ENCODE data around the gene REPIN1. TPM values are rescaled to one million over a fixed set of nuclear protein-coding genes. Genes with fewer than 3 reads are reported as not detected.

REPIN1 gene
- total and polyA plus RNA-seq, 7 experiments from 2014 or later = 46.7 to 103 (median 78.4) TPM

GRCh38 chr7:150371996-150372270 is 3.3 kb downstream of the REPIN1 start:
- ChIA-PET POLR2A (no interaction called here), CTCF (no interaction called here)
- Mint-ChIP-seq H3K27ac (no peak overlapping the region), H3K9me3 (no peaks in the 10 kb centered on the region), H3K36me3 (peaks cover 0 to 26% (median 9%) of the 10 kb centered on the region in 5 donors), H3K27me3 (no peaks in the 10 kb centered on the region), H3K4me3 (no peak overlapping the region), H3K4me1 (peaks cover 24 to 75% (median 61%) of the 10 kb centered on the region in 7 donors)
- H3K36me3 ChIP-seq (ENCODE audit: control insufficient read depth in 2 of 3, insufficient read depth in 3 of 3, low read length in 3 of 3) = peaks cover 0 to 33% (median 2%) of the 10 kb centered on the region in 3 experiments
- DNase-seq (no peak), ATAC-seq (no peak)
- H3K4me3 ChIP-seq (ENCODE audit: low read length) = no peak overlapping the region
- H3K27me3 ChIP-seq (ENCODE audit: control insufficient read depth in 2 of 2, insufficient read depth in 2 of 2, low read length in 2 of 2) = no peaks in the 10 kb centered on the region
- H3K9me3 ChIP-seq (ENCODE audit: control insufficient read depth in 2 of 3, low read length in 3 of 3) = no peaks in the 10 kb centered on the region
- H3K4me1 ChIP-seq (ENCODE audit: control insufficient read depth in 2 of 2, insufficient read depth in 2 of 2, low read length in 2 of 2) = peaks cover 11 to 30% of the 10 kb centered on the region in 2 donors
- H3K27ac ChIP-seq (ENCODE audit: low read depth, low read length) = no peak overlapping the region
- intact Hi-C loops (cut with micrococcal nuclease) = no loop called here

- Histone ChIP-seq H3K36me3 (ENCODE audit: control insufficient read depth in 2 of 3, insufficient read depth in 3 of 3, low read length in 3 of 3) (peaks cover 0 to 33% (median 2%) of the 10 kb centered on the region in 3 experiments), H3K9me3 (ENCODE audit: control insufficient read depth in 2 of 3, low read length in 3 of 3) (no peaks in the 10 kb centered on the region), H3K27me3 (ENCODE audit: control insufficient read depth in 2 of 2, insufficient read depth in 2 of 2, low read length in 2 of 2) (no peaks in the 10 kb centered on the region), H3K27ac (ENCODE audit: low read depth, low read length) (no peak overlapping the region), H3K4me3 (ENCODE audit: low read length) (no peak overlapping the region), H3K4me1 (ENCODE audit: control insufficient read depth in 2 of 2, insufficient read depth in 2 of 2, low read length in 2 of 2) (peaks cover 11 to 35% of the 10 kb centered on the region in 2 donors)
- Mint-ChIP-seq H3K4me1 (peaks cover 27 to 75% (median 61%) of the 10 kb centered on the region in 7 donors), H3K9me3 (no peaks in the 10 kb centered on the region), H3K4me3 (peak overlapping the region in 1 of 10 donors; percentile 37), H3K27me3 (no peaks in the 10 kb centered on the region), H3K27ac (peak overlapping the region in 3 of 9 donors; percentile 25 to 72 (median 62)), H3K36me3 (peaks cover 0 to 26% (median 9%) of the 10 kb centered on the region in 5 donors)
- CTCF ChIA-PET = no interaction called here
- intact Hi-C loops (cut with micrococcal nuclease) = no loop called here
- DNase-seq (no peak), ATAC-seq (no peak)
- POLR2A ChIA-PET = no interaction called here
Measured at GRCh38 chr7:150372271-150373048, 3.8 kb downstream of the REPIN1 start.

- Mint-ChIP-seq H3K36me3 (peaks cover 0 to 26% (median 9%) of the 10 kb centered on the region in 5 donors), H3K9me3 (no peaks in the 10 kb centered on the region), H3K4me1 (peaks cover 30 to 77% (median 64%) of the 10 kb centered on the region in 7 donors), H3K27ac (peak overlapping the region; percentile 29 to 80 (median 70)), H3K27me3 (no peaks in the 10 kb centered on the region), H3K4me3 (peak overlapping the region in 1 of 10 donors; percentile 37)
- Histone ChIP-seq H3K36me3 (ENCODE audit: control insufficient read depth in 2 of 3, insufficient read depth in 3 of 3, low read length in 3 of 3) (peaks cover 0 to 33% (median 2%) of the 10 kb centered on the region in 3 experiments), H3K4me1 (ENCODE audit: control insufficient read depth in 2 of 2, insufficient read depth in 2 of 2, low read length in 2 of 2) (peaks cover 11 to 39% of the 10 kb centered on the region in 2 donors), H3K27me3 (ENCODE audit: control insufficient read depth in 2 of 2, insufficient read depth in 2 of 2, low read length in 2 of 2) (no peaks in the 10 kb centered on the region), H3K4me3 (ENCODE audit: low read length) (no peak overlapping the region), H3K27ac (ENCODE audit: low read depth, low read length) (peak overlapping the region; percentile 32), H3K9me3 (ENCODE audit: control insufficient read depth in 2 of 3, low read length in 3 of 3) (no peaks in the 10 kb centered on the region)
- intact Hi-C loops (cut with micrococcal nuclease) = no loop called here
- ATAC-seq (no peak), DNase-seq (no peak)
- ChIA-PET CTCF (interaction anchor here (1.7 kb wide), 1 partner anchor 17 kb away, joined by 5 read pairs; no protein-coding TSS in a partner anchor), POLR2A (interaction anchor here (0.6 to 2.2 kb wide), 2 partner anchors 7 to 856 kb away, joined by 3 to 8 read pairs; no protein-coding TSS in a partner anchor)
Measured at GRCh38 chr7:150373049-150373801, 4.6 kb downstream of the REPIN1 start.

GRCh38 chr7:150374026-150374425 is 5.4 kb downstream of the REPIN1 start:
- Histone ChIP-seq H3K9me3 (ENCODE audit: control insufficient read depth in 2 of 3, low read length in 3 of 3) (no peaks in the 10 kb centered on the region), H3K4me3 (ENCODE audit: low read length) (no peak overlapping the region), H3K27ac (ENCODE audit: low read depth, low read length) (peak overlapping the region; percentile 32), H3K4me1 (ENCODE audit: control insufficient read depth in 2 of 2, insufficient read depth in 2 of 2, low read length in 2 of 2) (peaks cover 11 to 40% of the 10 kb centered on the region in 2 donors), H3K27me3 (ENCODE audit: control insufficient read depth in 2 of 2, insufficient read depth in 2 of 2, low read length in 2 of 2) (no peaks in the 10 kb centered on the region), H3K36me3 (ENCODE audit: control insufficient read depth in 2 of 3, insufficient read depth in 3 of 3, low read length in 3 of 3) (peaks cover 0 to 32% (median 2%) of the 10 kb centered on the region in 3 experiments)
- H3K9me3 Mint-ChIP-seq = no peaks in the 10 kb centered on the region
- no peaks in the 10 kb centered on the region for H3K27me3 Mint-ChIP-seq
- CTCF ChIA-PET = interaction anchor here (1.7 kb wide), 1 partner anchor 18 kb away, joined by 5 read pairs; no protein-coding TSS in a partner anchor
- ATAC-seq = no peak
- DNase-seq = no peak
- POLR2A ChIA-PET = interaction anchor here (0.6 to 2.2 kb wide), 4 partner anchors 8 to 855 kb away, joined by 3 to 8 read pairs (median 6); no protein-coding TSS in a partner anchor
- peaks cover 0 to 26% (median 8%) of the 10 kb centered on the region in 5 donors for H3K36me3 Mint-ChIP-seq
- peaks cover 30 to 78% (median 65%) of the 10 kb centered on the region in 7 donors for H3K4me1 Mint-ChIP-seq
- peak overlapping the region in 1 of 10 donors; percentile 12 for H3K4me3 Mint-ChIP-seq
- intact Hi-C loops (cut with micrococcal nuclease) = no loop called here
- H3K27ac Mint-ChIP-seq = peak overlapping the region in 8 of 9 donors; percentile 57 to 89 (median 74)

- POLR2A ChIA-PET = interaction anchor here (1.0 to 2.4 kb wide), 5 partner anchors 7 to 32 kb away, joined by 4 to 10 read pairs (median 7); a partner anchor contains a TSS
- no peaks in the 10 kb centered on the region for H3K27me3 ChIP-seq (ENCODE audit: control insufficient read depth in 2 of 2, insufficient read depth in 2 of 2, low read length in 2 of 2)
- intact Hi-C loops (cut with micrococcal nuclease) = no loop called here
- DNase-seq = no peak
- no peak overlapping the region for H3K4me3 ChIP-seq (ENCODE audit: low read length)
- H3K9me3 ChIP-seq (ENCODE audit: control insufficient read depth in 2 of 3, low read length in 3 of 3) = no peaks in the 10 kb centered on the region
- Mint-ChIP-seq H3K9me3 (no peaks in the 10 kb centered on the region), H3K4me3 (no peak overlapping the region), H3K36me3 (peaks cover 0 to 26% (median 7%) of the 10 kb centered on the region in 5 donors), H3K4me1 (peaks cover 29 to 74% (median 63%) of the 10 kb centered on the region in 7 donors), H3K27me3 (no peaks in the 10 kb centered on the region), H3K27ac (peak overlapping the region; percentile 35 to 89 (median 72))
- CTCF ChIA-PET = interaction anchor here (0.6 to 1.7 kb wide), 2 partner anchors 19 to 1084 kb away, joined by 5 to 6 read pairs; no protein-coding TSS in a partner anchor
- H3K27ac ChIP-seq (ENCODE audit: low read depth, low read length) = peak overlapping the region; percentile 34
- H3K36me3 ChIP-seq (ENCODE audit: control insufficient read depth in 2 of 3, insufficient read depth in 3 of 3, low read length in 3 of 3) = peaks cover 0 to 29% (median 2%) of the 10 kb centered on the region in 3 experiments
- ATAC-seq = no peak
- H3K4me1 ChIP-seq (ENCODE audit: control insufficient read depth in 2 of 2, insufficient read depth in 2 of 2, low read length in 2 of 2) = peaks cover 8 to 36% of the 10 kb centered on the region in 2 donors
Measured at GRCh38 chr7:150374472-150374871, 5.8 kb downstream of the REPIN1 start.
